ENCODE results near the gene SEPTIN11.

GRCh38 chr4:76931087-76931486 lies 18.5 kb upstream of the SEPTIN11 start:
- TF ChIP-seq POLR2A (IDR thresholded peaks at IDR 0.05), result no peak
- TF ChIP-seq CTCF (IDR thresholded peaks at IDR 0.05), result no peak
